ENCODE data around the gene HYAL2.

GRCh38 chr3:50345586-50346234 is 23.2 kb upstream of the HYAL2 start, which contains the start of gene ZMYND10:
- TF ChIP-seq, protein P1, sequence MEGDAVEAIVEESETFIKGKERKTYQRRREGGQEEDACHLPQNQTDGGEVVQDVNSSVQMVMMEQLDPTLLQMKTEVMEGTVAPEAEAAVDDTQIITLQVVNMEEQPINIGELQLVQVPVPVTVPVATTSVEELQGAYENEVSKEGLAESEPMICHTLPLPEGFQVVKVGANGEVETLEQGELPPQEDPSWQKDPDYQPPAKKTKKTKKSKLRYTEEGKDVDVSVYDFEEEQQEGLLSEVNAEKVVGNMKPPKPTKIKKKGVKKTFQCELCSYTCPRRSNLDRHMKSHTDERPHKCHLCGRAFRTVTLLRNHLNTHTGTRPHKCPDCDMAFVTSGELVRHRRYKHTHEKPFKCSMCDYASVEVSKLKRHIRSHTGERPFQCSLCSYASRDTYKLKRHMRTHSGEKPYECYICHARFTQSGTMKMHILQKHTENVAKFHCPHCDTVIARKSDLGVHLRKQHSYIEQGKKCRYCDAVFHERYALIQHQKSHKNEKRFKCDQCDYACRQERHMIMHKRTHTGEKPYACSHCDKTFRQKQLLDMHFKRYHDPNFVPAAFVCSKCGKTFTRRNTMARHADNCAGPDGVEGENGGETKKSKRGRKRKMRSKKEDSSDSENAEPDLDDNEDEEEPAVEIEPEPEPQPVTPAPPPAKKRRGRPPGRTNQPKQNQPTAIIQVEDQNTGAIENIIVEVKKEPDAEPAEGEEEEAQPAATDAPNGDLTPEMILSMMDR (IDR thresholded peaks at IDR 0.05) = no peak
- no peak for TF ChIP-seq POLR2A (IDR thresholded peaks at IDR 0.05)
